HG03139 (cell line): ENCODE data around the gene LY86.
"Not testable (repeated sequence)": the region's sequence is repeated elsewhere in the genome, so short reads cannot be mapped to it uniquely, and the experiment has no call there.

Experiments used
- ATAC-seq: cut with Tn5 transposase; IDR thresholded peaks from one replicate; pipeline ENCODE4 v1.9.1; 2021; ENCODE audit not compliant: unreplicated experiment

LY86 gene

GRCh38 chr6:6648692-6649343 lies 60.3 kb downstream of the LY86 start:
- no peak for ATAC-seq

- no peak for ATAC-seq
Measured at GRCh38 chr6:6649824-6650349, 61.4 kb downstream of the LY86 start.

DNA sequence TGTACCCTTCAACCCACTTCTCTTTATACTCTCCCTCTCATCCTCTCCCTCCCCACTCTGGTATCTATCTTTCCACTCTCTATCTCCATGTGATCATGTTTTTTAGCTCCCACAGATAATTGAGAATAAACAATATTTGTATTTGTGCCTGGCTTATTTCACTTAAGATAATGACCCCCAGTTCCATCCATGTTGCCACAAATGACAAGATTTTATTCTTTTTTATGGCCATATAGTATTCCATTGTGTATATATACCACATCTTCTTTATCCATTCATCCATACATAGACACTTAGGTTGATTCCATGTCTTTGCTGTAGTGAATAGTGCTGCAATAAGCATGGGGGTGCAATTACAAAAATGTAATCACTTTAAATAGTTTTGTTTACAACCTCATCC lies 62.3 kb downstream of the LY86 start:
- no peak for ATAC-seq

- ATAC-seq, result no peak
Measured at GRCh38 chr6:6651335-6651734, 62.8 kb downstream of the LY86 start.

DNA sequence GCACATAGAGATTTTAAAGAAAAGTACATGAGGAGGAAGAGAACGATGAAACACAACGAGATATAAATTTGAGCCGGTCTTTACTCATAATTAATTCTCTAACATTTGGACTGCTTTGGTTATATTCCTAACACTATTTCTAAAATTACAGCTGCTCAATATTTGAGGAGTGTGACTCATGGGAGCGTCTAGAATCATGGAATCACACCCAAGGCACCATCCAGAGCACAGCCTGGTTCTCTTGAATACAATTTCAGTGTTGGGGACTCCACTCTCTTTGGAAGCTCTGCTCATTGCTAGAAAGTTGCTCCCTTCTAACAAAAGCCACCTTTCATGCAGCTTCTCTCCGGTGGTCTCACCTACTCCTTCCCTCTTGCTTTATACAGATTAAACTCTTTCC lies 64.4 kb downstream of the LY86 start:
- no peak for ATAC-seq

- ATAC-seq, result no peak
Measured at GRCh38 chr6:6654599-6655575, 66.4 kb downstream of the LY86 start.

- ATAC-seq, result no peak
Measured at GRCh38 chr6:6655805-6656251, 67.3 kb downstream of the LY86 start.

DNA sequence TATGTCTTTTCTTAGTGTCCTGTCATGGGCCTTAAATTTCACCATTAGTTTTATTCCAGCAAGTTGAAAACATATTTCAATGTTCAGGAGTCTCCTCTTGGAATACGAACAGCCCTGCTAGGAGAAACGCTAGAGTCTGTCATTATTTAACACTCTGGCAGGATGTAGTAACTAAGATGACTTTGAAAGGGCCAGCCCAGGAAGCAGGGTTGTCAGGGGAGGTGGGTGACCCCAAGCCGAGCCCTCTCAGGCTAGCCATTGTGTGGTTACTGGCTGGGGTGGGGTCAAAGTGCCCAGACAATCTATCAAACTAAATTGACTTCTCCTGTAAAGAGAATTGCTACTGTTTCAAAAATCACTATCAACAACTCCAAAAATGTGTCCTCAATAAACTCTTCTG lies 67.8 kb downstream of the LY86 start:
- ATAC-seq, result no peak

GRCh38 chr6:6657085-6657819 lies 68.7 kb downstream of the LY86 start:
- no peak for ATAC-seq

DNA sequence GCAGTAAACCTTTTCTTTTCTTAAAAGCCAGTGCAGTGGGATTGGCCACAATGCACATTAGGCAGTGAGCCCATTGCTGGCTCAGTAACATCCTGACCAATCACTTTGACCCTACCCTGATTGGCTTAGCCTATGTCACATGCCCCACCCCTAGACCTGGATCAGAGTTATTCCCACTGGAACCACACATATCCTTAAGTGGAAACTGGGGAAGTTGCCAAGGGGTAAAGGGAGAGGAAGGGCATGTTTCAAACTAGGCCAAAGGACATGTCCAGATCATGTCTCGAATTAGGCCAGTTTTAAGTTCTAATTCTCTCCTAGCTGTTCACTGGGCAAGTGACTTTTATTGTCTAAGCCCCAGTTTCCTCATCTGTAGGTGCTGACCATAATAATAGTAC lies 69.3 kb downstream of the LY86 start:
- no peak for ATAC-seq

DNA sequence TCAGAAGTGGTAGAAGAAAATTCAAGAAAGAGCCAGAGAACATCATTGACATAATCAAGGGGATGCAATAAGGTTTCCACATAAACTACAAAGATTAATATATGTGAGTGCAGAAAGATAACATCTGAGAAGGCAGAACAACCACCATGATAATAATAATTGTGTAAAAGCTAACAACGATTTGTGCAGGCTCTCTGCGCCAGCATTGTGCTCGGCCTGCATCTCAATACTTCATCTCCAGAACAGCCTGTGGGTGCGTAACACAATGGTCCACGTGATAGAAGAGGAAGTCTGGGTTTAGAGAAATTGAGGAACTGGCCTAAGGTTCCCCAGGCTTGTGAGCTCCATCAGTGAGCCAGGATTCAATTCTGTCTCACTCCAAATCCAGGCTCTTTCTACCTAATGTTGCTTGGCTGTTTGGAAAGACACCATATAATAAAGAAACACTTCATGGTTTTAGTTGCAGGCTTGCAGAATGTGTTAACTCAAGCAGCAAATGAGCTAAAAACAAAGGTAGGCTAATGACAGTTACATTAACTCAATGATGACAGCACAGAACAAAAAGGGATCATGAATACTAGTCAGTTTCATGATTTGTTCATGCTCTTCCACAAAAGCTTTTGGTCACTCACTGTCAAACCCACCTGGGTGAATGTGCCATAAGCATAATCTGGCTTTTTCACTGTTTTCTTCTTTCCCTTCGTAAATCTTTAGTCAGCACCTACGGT lies 71.2 kb downstream of the LY86 start:
- no peak for ATAC-seq

DNA sequence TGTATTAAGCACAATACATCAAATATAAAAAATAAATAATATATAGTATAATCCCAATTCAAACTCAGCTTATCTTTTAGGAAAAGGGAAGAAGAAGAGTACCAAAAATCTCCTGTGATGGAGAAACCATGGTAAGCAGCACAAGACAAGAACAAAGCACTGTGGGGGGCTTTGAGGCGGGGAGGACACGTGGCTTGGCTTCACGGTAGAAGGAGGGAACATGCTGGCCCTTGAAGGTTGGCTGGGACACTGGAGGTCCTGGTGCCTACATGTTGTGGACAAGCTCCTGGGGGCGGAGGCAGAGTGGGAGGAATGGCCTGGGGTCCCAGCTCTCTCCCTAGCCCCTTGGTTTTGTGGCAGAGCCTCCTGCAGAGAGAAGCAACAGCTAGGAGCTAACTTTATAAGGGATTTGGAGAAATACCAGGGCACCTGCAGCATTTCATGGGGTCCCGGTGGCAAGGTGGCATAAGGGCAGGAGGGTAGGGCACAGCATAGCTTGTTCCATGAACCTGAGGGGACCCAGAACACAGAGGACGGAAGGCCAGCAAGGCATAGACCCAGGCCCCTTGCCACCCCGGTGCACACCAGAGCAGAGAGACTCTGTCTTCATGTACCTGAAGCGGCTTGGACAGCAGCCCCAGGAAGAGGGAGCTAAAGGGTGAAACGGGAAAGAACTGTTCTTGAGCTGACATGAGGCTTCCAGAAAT lies 72.0 kb downstream of the LY86 start:
- ATAC-seq, result no peak

GRCh38 chr6:6661191-6661590 lies 72.7 kb downstream of the LY86 start:
- no peak for ATAC-seq

DNA sequence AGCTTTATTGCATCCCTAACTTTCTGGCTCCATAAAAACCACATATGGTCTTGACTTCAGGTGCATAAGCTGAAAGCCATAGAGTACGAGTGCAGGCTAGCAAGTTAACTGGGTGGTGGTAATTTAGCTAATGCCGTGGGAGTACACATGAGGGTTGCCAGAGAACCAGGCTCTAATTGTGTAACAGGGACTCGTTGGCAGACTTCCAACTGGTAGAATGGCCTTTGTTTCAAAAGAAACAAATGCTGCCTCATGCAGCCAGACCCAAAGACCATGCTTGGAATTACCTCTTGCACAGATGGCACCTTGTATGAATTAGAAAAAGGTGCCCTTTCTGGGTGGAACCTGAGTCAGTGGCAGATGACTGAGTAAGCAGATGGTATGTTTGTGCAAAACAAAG lies 73.2 kb downstream of the LY86 start:
- ATAC-seq, result no peak

GRCh38 chr6:6663421-6664135 lies 75.1 kb downstream of the LY86 start:
- no peak for ATAC-seq

- no peak for ATAC-seq
Measured at GRCh38 chr6:6665555-6666243, 77.2 kb downstream of the LY86 start.

- ATAC-seq, result not testable (repeated sequence)
Measured at GRCh38 chr6:6670150-6670549, 81.6 kb downstream of the LY86 start.

GRCh38 chr6:6674872-6675271 lies 86.4 kb downstream of the LY86 start:
- no peak for ATAC-seq
